Measurements from ENCODE around the gene NT5M. TPM values are rescaled to one million over a fixed set of nuclear protein-coding genes. Genes with fewer than 3 reads are reported as not detected.

NT5M gene
- total RNA-seq, 1 experiment from 2014 or later: 2.9 TPM

DNA sequence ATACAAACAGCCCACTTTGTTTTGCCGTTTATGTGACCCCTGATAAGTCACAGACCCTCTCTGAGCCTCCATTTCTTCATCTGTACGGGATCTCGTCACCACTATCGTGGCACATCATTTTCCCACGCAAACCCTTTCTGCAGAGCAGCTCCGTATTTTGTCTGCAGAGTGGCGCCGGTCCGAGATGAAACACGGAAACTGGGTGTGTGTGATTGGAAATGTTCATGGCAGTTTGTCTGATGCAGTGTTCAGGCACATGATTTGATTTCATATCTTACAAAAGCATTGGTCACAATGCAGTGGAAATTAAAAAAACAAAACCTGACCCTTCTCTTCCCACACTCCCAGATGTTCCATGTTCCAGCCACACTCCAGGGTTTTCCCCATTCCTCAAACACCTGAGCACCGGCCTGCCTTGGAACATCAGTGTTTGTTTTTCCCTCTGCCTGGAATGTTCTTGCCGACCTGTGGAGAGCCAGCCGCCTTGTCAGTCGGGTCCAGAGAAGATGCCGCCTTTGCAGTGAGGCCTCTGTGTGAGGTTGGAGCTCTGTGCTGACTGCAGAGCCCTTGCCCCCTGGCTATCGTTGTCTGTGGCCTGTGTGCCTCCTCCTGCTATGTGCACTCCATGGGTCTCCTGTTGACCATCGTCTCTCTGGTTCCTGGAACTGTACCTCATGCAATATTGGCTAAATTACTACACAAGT is 39.2 kb downstream of the NT5M start:
- DNase-seq (ENCODE audit: low read depth): no peak

DNA sequence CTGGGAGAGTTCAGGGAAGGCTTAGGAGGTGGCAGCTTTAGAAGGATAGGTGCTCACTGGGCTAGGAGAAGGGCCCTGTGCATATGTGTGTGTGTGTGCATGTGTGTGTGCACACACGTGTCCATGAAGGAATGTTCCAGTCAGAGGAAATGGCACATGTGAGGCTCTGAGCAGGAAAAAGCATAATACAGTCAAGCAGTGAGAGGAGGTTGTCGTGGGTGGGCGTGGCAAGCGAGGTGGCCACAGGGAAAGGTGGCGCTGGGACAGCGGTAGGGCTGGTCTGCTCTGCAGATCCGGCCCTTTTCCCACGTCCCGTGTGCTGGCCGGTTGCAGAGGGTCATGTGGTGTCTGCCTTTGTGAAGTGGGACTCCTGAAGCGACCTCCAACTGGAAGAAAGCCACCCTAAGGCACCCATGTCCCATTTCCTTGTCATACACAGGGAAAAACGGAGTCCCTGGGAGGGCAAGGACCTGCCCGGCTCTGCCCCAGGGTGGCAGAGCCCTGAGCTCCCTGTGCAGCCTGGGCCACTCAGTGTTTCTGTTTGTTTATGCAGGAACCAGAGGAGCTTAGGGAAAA is 40.1 kb downstream of the NT5M start:
- no peak for DNase-seq (ENCODE audit: low read depth)

GRCh38 chr17:17343896-17344506 is 40.8 kb downstream of the NT5M start:
- no peak for DNase-seq (ENCODE audit: low read depth)

GRCh38 chr17:17344507-17345293 is 41.5 kb downstream of the NT5M start:
- no peak for DNase-seq (ENCODE audit: low read depth)

DNA sequence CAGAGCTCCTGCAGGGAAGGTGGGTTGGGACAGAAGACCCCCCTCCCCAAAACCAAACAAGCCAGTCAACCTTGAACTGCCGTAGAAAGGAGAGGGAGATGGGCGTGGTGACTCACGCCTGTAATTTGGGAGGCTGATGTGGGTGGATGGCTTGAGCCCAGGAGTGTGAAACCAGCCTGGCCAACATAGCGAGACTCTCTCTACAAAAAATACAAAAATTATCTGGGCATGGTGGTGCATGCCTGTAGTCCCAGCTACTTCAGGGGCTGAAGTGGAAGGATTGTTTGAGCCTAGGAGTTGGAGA is 42.1 kb downstream of the NT5M start:
- DNase-seq (ENCODE audit: low read depth): no peak

DNA sequence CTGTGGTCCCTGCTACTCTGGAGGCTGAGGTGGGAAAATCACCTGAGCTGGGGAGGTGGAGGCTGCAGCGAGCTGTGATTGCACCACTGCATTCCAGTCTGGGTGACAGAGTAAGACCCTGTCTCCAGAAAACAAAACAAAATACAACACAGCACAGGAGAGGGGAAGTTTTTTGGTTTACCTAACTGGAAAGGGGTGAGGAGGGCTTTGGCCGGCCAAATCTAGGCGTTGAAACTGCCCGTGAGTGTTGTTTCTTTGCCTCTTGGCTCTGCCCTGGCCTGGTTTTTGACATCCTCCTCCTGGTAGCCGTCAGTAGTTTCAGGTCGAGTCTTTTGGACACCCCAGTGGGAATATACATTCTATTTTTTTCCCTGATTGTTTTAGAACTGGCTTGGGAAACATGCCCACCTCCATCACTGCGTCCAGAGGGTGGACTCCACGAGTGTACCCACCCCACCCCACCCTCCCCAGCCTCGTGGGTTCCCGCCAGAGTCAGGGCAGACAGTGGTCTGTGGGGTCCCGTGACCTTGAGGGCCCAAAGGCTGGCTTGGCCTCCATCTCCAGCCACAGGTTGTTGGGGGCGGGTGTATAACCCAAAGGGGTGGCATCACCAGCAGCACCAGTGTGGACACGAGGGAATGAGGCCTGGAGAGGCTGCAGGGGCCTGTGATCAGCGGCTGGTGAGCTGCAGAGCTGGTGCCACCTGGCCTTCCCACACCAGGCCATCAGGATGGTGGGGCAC is 42.7 kb downstream of the NT5M start:
- no peak for DNase-seq (ENCODE audit: low read depth)

DNA sequence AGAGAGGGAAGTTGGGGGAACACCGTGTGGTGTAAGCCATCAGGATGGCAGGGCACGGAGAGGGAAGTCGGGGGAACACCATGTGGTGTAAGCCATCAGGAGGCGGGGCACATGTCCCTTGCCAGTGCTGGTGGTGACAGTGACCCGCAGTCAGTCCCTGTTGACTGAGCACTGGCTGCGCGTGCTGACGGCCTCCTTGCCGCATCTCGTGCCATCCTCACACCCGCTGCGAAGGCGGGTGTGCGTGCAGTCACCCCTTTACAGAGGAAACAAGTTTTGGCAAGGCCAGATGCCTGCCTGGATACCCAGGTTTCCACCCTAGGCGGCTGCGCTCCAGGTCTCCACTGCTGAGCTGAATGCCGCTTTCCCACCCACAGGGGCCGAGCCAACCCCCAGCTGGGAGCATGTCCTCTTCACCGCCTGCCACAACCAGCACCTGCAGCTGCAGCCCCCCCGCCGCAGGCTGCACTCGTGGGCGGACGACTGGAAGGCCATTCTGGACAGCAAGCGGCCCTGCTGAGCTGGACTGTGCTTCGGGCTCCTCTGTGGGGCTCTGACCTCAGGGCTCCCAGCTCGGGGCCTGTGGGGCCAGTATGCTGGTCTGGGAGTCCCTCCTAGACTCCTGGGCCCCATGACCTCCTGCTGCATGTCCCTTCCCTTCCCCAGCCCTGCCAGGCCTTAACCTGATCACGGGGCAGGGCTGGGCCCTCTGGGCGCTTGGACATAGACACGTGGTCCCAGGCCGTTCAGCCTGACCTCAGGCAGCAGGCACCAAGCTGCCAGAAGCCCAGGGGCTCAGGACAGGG is 43.5 kb downstream of the NT5M start:
- no peak for DNase-seq (ENCODE audit: low read depth)

DNA sequence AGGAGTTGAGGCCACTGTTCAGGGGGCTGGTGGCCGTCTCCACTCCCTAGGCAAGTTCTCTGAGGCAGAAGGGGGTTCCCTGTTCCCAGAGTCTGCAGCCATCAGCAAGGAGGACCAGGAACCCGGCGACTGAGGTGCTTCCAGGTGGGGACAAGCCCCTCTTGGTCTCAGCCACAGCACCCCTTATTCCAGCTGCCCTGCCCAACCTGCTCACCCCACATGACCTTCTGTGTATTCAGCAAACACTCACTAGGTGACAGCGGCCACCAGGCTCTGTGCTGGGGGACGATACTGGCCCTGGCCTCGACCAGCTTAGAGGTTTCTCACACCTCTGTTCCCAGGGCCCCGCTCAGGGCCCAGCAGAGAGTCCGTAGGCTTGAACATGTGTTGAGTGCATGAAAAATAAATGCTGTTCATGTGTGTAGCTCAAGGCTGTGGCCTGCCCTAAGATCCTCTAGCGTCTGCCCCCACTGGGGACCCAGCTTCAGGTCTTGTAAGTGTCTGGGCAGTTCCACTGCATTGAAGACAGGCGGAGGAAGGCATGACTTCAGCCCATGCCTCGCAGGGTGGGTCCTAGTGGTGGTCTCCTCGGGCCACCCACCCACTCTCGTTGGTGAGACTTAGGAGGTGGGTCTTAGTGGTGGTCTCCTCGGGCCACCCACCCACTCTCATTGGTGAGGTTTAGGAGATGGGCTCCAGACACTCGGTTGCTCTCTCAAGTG is 44.2 kb downstream of the NT5M start:
- no peak for DNase-seq (ENCODE audit: low read depth)

DNA sequence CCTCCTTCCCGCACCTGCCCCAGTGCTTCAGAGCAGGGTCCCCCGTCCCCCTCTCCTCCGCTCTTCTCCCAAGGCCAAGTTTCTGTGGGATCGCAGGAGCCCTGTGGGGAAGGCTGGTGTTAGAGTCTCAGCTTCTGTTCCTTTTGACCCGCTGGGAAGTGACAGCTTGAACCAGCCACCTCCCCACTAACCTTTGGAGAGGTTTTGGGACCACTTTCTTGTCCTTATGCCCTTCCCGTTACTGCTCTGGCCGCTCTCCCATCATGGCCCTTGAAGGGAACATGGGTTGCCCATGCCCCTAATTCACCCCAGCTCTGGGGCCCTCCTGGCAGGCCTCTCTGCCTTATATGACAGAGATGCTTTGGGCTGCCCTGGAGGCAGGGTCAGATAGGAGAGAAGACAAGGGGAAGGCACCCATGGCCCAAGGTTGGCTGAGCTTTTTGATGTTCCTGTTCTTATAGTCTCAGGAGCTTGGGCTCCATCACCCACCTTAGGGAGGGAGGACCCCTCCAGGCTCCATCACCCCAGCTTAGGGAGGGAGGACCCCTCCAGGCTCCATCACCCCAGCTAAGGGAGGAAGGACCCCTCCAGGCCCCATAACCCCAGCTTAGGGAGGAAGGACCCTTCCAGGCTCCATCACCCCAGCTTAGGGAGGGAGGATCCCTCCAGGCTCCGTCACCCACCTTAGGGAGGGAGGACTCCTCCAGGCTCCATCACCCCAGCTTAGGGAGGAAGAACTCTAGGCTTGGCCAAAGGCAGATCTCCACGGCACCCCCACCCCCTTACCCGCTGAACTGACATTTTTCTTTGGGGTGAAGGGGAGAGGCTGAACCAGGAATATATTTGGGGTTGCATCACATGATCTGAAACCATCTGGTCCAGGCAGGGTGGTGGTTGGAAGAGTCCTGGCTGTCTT is 45.0 kb downstream of the NT5M start:
- DNase-seq (ENCODE audit: low read depth): no peak

- no peak for DNase-seq (ENCODE audit: low read depth)
Observed at GRCh38 chr17:17348872-17349723, 45.9 kb downstream of the NT5M start.

- no peak for DNase-seq (ENCODE audit: low read depth)
Observed at GRCh38 chr17:17349724-17350106, 46.5 kb downstream of the NT5M start.

DNA sequence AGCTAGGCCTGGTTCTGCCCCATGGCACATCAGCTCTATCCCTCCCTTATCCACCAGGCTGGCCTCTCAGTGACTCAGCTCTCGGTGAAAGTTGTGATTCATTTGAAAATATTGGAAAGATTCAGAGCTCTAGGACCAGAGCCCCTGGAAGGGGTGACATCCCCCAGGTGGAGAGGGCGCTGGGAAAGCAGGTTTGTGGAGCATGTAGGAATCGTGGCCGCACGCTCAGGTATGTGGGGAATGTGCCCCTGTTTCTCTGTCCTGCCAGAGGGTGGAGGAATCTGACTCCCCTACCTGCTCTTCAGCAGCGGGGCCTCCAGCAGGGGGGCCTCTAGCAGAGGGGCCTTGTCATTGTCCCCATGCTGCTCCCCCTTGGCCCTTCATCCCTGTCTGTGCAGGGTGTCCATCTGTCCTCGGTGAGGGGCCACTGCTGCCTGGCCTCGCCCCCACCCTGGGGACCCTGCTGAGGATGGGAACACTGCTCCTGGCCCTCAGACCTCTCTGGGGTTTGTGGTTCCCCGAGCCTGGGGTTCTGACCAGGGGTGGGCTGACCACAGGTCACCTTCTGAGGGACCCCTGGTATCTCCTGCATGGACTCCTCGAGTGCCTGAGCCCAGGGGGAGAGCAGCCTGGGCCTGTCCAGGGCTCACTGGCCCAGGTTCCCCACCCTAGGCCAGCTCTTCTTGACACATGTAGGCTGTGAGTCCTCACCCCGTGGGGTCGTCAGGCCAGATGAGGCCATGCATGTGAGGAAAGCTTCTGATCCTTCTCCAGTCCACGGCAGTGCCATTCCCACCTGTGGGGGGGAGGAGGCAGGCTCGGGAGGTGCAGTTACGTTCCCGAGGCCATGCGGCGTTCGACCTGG is 47.5 kb downstream of the NT5M start:
- peak; percentile 18 for DNase-seq (ENCODE audit: low read depth)

GRCh38 chr17:17351356-17351891 is 48.3 kb downstream of the NT5M start:
- no peak for DNase-seq (ENCODE audit: low read depth)

DNA sequence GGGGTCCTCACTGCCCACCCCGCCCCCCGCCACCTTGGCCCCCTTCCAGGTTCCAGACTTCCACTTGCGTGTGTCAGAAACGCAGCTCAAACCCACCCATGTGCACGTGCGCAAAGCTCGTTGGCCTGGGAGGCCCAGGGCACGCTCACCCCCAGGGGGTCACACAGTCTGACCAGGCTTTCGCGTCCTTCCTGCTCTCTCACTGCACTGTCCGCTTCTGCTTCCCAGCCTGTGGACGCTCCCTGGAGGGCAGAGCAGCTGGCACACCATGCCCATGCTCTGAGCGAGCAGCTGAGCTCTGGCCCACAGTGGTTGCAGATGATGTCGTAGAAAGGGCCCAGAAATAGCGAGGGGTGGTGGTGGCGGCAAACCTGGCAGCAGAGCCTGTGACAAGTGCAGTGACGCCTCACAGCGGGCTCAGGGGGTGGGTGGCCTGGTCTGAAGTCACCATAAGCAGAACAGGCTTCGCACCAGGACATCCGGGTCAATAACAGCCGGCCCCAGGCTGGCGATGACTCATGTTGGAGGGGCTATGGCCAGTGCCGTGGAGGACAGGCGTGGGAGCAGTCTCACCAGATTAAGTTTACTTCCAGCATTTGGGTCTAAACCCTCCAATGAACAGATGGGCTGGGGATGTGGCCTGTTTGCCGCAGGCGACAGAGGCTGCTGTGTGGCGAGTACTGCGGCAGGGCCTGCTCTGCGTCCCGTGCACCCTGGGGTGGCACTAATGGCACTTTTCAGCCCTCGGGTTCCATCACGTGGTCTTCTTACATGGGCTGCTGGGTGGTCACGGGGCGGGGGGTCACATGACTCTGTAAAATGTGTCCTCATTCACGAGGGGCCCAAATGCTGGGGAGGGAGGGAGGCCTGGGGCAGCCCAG is 49.0 kb downstream of the NT5M start:
- peak; percentile 47 for DNase-seq (ENCODE audit: low read depth)

DNA sequence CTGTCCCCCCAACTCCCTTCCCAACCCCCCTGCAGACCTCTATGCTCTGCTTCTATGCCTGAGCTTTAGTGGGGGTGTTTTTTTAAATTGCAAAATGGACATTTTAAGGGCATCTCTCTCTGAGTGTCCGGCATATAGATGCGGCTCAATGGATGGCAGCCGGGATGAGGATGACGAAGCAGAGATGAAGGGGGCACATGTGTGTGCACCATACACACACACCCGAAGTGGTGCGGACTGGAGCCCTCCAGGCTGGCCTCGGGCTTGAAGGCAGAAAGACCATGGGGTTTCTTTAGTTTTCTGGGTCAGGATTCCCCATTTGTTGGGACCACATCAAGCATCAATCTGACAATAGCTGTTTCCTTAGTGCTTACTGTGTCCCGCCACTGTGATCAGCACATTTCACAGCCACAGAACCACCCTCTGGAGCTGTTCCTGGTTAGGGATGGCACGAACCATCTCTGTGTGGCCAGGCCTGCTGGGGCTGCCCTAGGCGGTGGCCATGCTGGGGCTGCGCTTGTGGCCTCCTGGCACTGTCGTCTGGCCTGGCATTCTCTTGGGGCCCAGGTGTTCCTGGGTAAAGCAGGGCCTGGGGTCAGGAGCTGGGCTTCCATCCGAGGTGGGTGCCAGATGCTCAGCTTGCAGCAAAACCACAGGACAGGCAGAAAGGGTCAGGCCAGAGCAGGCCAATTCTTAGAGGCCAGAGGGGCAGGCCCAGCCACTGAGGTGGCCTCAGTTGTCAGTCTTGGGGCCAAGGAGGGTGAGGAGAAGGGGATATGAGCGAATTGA is 49.9 kb downstream of the NT5M start:
- no peak for DNase-seq (ENCODE audit: low read depth)
